HepG2 (cell line): ENCODE data around the gene WDR20. TPM values are rescaled to one million over a fixed set of nuclear protein-coding genes. Genes with fewer than 3 reads are reported as not detected.

Source experiments
- AGO1 ChIP-seq: fragments of 200-400 bp; formaldehyde crosslinking; IDR thresholded peaks from 2 replicates; pipeline ENCODE4 v1.6.1; 2017; ENCODE audit warnings: mild to moderate bottlenecking, low read depth, low read length, moderate library complexity; ENCODE audit not compliant: poor library complexity, severe bottlenecking
- CCDC6 ChIP-seq: sonication (generic); formaldehyde crosslinking; IDR thresholded peaks from 2 replicates; pipeline ENCODE4 v1.8.1; 2022; ENCODE audit warnings: mild to moderate bottlenecking, missing genetic modification reagents, moderate library complexity
- GATA4 ChIP-seq: sonication (generic); IDR thresholded peaks from 2 replicates; pipeline ENCODE4 v1.6.1; 2016; ENCODE audit warnings: antibody characterized with exemption, low read depth, borderline replicate concordance
- HNF4G ChIP-seq, 2 experiments: sonication (generic) in 1 of 2; formaldehyde crosslinking in 1 of 2; IDR thresholded peaks; 2 replicates each; pipeline versions ENCODE4 v1.4.0 to v1.6.1; 2011 to 2020; ENCODE audit warnings: borderline replicate concordance in 2 of 2, low read depth in 2 of 2, mild to moderate bottlenecking in 2 of 2, low read length in 1 of 2, missing genetic modification reagents in 1 of 2, moderate library complexity in 1 of 2
- LCORL ChIP-seq, 2 experiments: fragments of 450-650 bp in 1 of 2; sonication (generic) in 1 of 2; formaldehyde crosslinking in 1 of 2; IDR thresholded peaks; 2 replicates each; pipeline versions ENCODE4 v1.5.0 to v1.6.1; 2017 to 2020; ENCODE audit warnings: antibody characterized with exemption in 1 of 2, missing genetic modification reagents in 1 of 2
- MAFG ChIP-seq: sonication (generic); formaldehyde crosslinking; IDR thresholded peaks from 2 replicates; pipeline ENCODE4 v1.5.1; 2020; ENCODE audit warnings: mild to moderate bottlenecking, missing genetic modification reagents
- NFE2L2 ChIP-seq: fragments of 150-350 bp; IDR thresholded peaks from 2 replicates; pipeline ENCODE4 v1.6.1; 2014; ENCODE audit warnings: low read length
- RCOR2 ChIP-seq: IDR thresholded peaks from 2 replicates; pipeline ENCODE4 v1.6.1; 2016; ENCODE audit warnings: missing biosample characterization, missing genetic modification reagents
- REXO4 ChIP-seq: sonication (generic); formaldehyde crosslinking; IDR thresholded peaks from 2 replicates; pipeline ENCODE4 v1.8.0; 2022; ENCODE audit warnings: missing genetic modification reagents, mild to moderate bottlenecking, borderline replicate concordance
- RFX1 ChIP-seq: fragments of 450-650 bp; IDR thresholded peaks from 2 replicates; pipeline ENCODE4 v1.6.1; 2017
- SALL1 ChIP-seq: sonication (generic); formaldehyde crosslinking; IDR thresholded peaks from 2 replicates; pipeline ENCODE4 v1.8.0; 2022; ENCODE audit warnings: mild to moderate bottlenecking, missing genetic modification reagents
- TRIM24 ChIP-seq: sonication (generic); formaldehyde crosslinking; IDR thresholded peaks from 2 replicates; pipeline ENCODE4 v1.8.0; 2022; ENCODE audit warnings: mild to moderate bottlenecking, missing genetic modification reagents
- ZFP82 ChIP-seq: sonication (generic); formaldehyde crosslinking; IDR thresholded peaks from 2 replicates; pipeline ENCODE4 v1.5.1; 2020; ENCODE audit warnings: mild to moderate bottlenecking, missing genetic modification reagents, borderline replicate concordance
- ZNF224 ChIP-seq: sonication (generic); formaldehyde crosslinking; IDR thresholded peaks from 2 replicates; pipeline ENCODE4 v1.5.0; 2020; ENCODE audit warnings: mild to moderate bottlenecking, missing genetic modification reagents
- ZNF282 ChIP-seq: fragments of 450-650 bp; IDR thresholded peaks from 2 replicates; pipeline ENCODE4 v1.6.1; 2018; ENCODE audit not compliant: partially characterized antibody
- ZNF563 ChIP-seq: sonication (generic); formaldehyde crosslinking; IDR thresholded peaks from 2 replicates; pipeline ENCODE4 v1.8.0; 2022; ENCODE audit warnings: mild to moderate bottlenecking, moderate library complexity, missing genetic modification reagents
- ZNF589 ChIP-seq: sonication (generic); formaldehyde crosslinking; conservative IDR thresholded peaks from 2 replicates; pipeline ENCODE4 v1.8.0; 2022; ENCODE audit warnings: mild to moderate bottlenecking, moderate library complexity, missing genetic modification reagents
- ZNF644 ChIP-seq: IDR thresholded peaks from 2 replicates; pipeline ENCODE4 v1.6.1; 2016; ENCODE audit warnings: low read depth
- ZNF749 ChIP-seq: sonication (generic); formaldehyde crosslinking; IDR thresholded peaks from 2 replicates; pipeline ENCODE4 v1.8.0; 2022; ENCODE audit warnings: mild to moderate bottlenecking, missing genetic modification reagents, moderate library complexity, borderline replicate concordance
- ZNF780A ChIP-seq: sonication (generic); formaldehyde crosslinking; IDR thresholded peaks from 2 replicates; pipeline ENCODE4 v1.8.0; 2022; ENCODE audit warnings: mild to moderate bottlenecking, missing genetic modification reagents, moderate library complexity
- ZNF850 ChIP-seq: sonication (generic); formaldehyde crosslinking; conservative IDR thresholded peaks from 2 replicates; pipeline ENCODE4 v1.9.0; 2021; ENCODE audit warnings: mild to moderate bottlenecking, missing genetic modification reagents
- polyA plus RNA-seq, 8 experiments: library from polyadenylated mRNA; depleted of rRNA in 3 of 8; stranded (reverse) in 7 of 8; unstranded in 1 of 8; fragments of >200 nt; fragmentation: Illumina TruSeq in 4 of 8; extraction: Trizol in 4 of 8; gene quantifications; 2 replicates each; pipeline versions ENCODE4 v1.2.1 to v1.2.3, GENCODE V29; 2011 to 2016; ENCODE audit warnings: low read depth in 4 of 8, missing spikeins in 1 of 8, mixed read lengths in 1 of 8; ENCODE audit not compliant: insufficient read depth in 1 of 8
- total RNA-seq, 5 experiments: library from RNA; depleted of rRNA; stranded (reverse); fragments of >200 nt; fragmentation: Illumina TruSeq; extraction: Trizol; gene quantifications; 2 replicates each; pipeline ENCODE4 v1.2.3, GENCODE V29; 2016; ENCODE audit warnings: low read depth in 1 of 5
- TF ChIP-seq, protein P1 (sequence below): sonication (generic); formaldehyde crosslinking; IDR thresholded peaks from 2 replicates; pipeline ENCODE4 v1.4.0; 2020; ENCODE audit warnings: missing genetic modification reagents
- TF ChIP-seq, protein P2 (sequence below): sonication (generic); formaldehyde crosslinking; IDR thresholded peaks from 2 replicates; pipeline ENCODE4 v1.9.0; 2021; ENCODE audit warnings: missing genetic modification reagents, borderline replicate concordance
- TF ChIP-seq, protein P3 (sequence below): sonication (generic); formaldehyde crosslinking; IDR thresholded peaks from 2 replicates; pipeline ENCODE4 v1.4.0; 2020; ENCODE audit warnings: mild to moderate bottlenecking, missing genetic modification reagents
- TF ChIP-seq, protein P4 (sequence below): sonication (generic); formaldehyde crosslinking; IDR thresholded peaks from 2 replicates; pipeline ENCODE4 v1.4.0; 2020; ENCODE audit warnings: low read depth, mild to moderate bottlenecking, missing genetic modification reagents

Gene WDR20
- total and polyA plus RNA-seq, 2 of the 13 experiments (the other 11 are each of a cell fraction or from before 2014, with no cell fraction given), result 10.4 to 23.2 TPM

DNA sequence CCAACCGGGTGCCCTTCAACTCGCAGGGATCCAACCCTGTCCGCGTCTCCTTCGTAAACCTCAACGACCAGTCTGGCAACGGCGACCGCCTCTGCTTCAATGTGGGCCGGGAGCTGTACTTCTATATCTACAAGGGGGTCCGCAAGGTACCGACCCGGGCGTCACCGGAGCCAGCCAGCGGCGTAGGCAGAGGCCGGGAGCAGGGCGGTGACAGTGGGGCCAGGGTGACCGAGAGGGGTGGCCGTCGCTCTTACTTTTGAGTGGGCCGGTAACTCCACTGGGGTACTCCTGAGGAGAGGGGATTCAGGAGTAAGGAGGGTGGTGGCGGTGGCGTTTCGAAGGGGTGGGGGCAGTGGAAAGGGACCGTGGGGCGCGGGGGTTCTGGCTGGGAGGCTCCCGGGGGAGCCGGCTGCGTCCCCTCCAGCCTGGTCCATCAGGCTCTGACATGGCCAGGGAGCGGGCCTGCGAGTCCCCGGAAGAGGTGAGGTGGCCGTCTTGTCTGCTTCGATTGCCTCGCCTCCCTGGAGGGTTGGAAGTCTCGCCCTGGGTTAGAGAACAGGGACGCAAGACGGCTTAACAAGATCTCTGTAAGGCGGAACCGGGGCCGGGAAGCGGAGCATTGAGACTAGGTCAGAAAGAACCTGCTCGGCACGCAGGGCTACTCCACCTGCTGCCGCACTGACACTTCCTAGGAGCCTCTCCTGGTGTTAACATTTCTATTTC is 491 bp downstream of the WDR20 start (continued):
- TF ChIP-seq ZNF224 (CRISPR knock-in tag) (no peak), LCORL (IDR thresholded peaks at IDR 0.05) (no peak), LCORL (CRISPR knock-in tag; IDR thresholded peaks at IDR 0.05) (no peak), ZNF644 (CRISPR knock-in tag) (no peak), TRIM24 (CRISPR knock-in tag) (no peak), ZNF282 (no peak), RCOR2 (CRISPR knock-in tag) (no peak), NFE2L2 (no peak), AGO1 (no peak), ZNF850 (CRISPR knock-in tag) (0 out of 2 replicates have a peak, but pooled peaks have one; percentile 64), ZFP82 (CRISPR knock-in tag) (peak; percentile 57; the same call in 1 of the 2 replicates), ZNF589 (CRISPR knock-in tag) (no peak), HNF4G (IDR thresholded peaks at IDR 0.05; ENCODE audit: borderline replicate concordance, low read depth, low read length) (no peak), HNF4G (CRISPR knock-in tag; IDR thresholded peaks at IDR 0.05; ENCODE audit: borderline replicate concordance, low read depth) (no peak), GATA4 (no peak), CCDC6 (CRISPR knock-in tag) (no peak), MAFG (CRISPR knock-in tag) (no peak), RFX1 (no peak), REXO4 (CRISPR knock-in tag) (no peak), ZNF563 (peak; percentile 59; the same call in 1 of the 2 replicates), SALL1 (CRISPR knock-in tag) (peak; percentile 38; the same call in 1 of the 2 replicates), ZNF749 (CRISPR knock-in tag) (no peak), ZNF780A (no peak)
- TF ChIP-seq, protein P1, sequence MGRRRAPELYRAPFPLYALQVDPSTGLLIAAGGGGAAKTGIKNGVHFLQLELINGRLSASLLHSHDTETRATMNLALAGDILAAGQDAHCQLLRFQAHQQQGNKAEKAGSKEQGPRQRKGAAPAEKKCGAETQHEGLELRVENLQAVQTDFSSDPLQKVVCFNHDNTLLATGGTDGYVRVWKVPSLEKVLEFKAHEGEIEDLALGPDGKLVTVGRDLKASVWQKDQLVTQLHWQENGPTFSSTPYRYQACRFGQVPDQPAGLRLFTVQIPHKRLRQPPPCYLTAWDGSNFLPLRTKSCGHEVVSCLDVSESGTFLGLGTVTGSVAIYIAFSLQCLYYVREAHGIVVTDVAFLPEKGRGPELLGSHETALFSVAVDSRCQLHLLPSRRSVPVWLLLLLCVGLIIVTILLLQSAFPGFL (CRISPR knock-in tag), result no peak
- TF ChIP-seq, protein P2, sequence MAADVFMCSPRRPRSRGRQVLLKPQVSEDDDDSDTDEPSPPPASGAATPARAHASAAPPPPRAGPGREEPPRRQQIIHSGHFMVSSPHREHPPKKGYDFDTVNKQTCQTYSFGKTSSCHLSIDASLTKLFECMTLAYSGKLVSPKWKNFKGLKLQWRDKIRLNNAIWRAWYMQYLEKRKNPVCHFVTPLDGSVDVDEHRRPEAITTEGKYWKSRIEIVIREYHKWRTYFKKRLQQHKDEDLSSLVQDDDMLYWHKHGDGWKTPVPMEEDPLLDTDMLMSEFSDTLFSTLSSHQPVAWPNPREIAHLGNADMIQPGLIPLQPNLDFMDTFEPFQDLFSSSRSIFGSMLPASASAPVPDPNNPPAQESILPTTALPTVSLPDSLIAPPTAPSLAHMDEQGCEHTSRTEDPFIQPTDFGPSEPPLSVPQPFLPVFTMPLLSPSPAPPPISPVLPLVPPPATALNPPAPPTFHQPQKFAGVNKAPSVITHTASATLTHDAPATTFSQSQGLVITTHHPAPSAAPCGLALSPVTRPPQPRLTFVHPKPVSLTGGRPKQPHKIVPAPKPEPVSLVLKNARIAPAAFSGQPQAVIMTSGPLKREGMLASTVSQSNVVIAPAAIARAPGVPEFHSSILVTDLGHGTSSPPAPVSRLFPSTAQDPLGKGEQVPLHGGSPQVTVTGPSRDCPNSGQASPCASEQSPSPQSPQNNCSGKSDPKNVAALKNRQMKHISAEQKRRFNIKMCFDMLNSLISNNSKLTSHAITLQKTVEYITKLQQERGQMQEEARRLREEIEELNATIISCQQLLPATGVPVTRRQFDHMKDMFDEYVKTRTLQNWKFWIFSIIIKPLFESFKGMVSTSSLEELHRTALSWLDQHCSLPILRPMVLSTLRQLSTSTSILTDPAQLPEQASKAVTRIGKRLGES (CRISPR knock-in tag), result 0 out of 2 replicates have a peak, but pooled peaks have one; percentile 35
- TF ChIP-seq, protein P3, sequence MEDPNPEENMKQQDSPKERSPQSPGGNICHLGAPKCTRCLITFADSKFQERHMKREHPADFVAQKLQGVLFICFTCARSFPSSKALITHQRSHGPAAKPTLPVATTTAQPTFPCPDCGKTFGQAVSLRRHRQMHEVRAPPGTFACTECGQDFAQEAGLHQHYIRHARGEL (CRISPR knock-in tag), result no peak
- TF ChIP-seq, protein P4, sequence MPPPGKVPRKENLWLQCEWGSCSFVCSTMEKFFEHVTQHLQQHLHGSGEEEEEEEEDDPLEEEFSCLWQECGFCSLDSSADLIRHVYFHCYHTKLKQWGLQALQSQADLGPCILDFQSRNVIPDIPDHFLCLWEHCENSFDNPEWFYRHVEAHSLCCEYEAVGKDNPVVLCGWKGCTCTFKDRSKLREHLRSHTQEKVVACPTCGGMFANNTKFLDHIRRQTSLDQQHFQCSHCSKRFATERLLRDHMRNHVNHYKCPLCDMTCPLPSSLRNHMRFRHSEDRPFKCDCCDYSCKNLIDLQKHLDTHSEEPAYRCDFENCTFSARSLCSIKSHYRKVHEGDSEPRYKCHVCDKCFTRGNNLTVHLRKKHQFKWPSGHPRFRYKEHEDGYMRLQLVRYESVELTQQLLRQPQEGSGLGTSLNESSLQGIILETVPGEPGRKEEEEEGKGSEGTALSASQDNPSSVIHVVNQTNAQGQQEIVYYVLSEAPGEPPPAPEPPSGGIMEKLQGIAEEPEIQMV (CRISPR knock-in tag), result no peak
